Subcutaneous abdominal adipose tissue (tissue), 5 donors: Measurements from ENCODE around the gene PPP1R3G.
A peak's percentile ranks its signal among the peaks of the same experiment; 100 is the strongest.

Experiments used
- H3K27ac ChIP-seq: one replicate; pipeline ENCODE4 v1.7.0; 2013; ENCODE audit warnings: low read depth, mild to moderate bottlenecking, inconsistent platforms, low read length, moderate library complexity
- H3K27me3 ChIP-seq, 5 donors: one replicate each; pipeline ENCODE4 v1.7.0; 2013; ENCODE audit warnings: low read length in 5 of 5, inconsistent platforms in 1 of 5; ENCODE audit not compliant: control insufficient read depth in 5 of 5, insufficient read depth in 4 of 5
- H3K36me3 ChIP-seq, 5 donors: one replicate each; pipeline ENCODE4 v1.7.0; 2013; ENCODE audit warnings: low read length in 5 of 5; ENCODE audit not compliant: control insufficient read depth in 5 of 5, insufficient read depth in 5 of 5
- H3K4me1 ChIP-seq, 5 donors: one replicate each; pipeline ENCODE4 v1.7.0; 2013; ENCODE audit warnings: low read length in 5 of 5, mild to moderate bottlenecking in 3 of 5, moderate library complexity in 1 of 5; ENCODE audit not compliant: control insufficient read depth in 5 of 5, insufficient read depth in 5 of 5
- H3K4me3 ChIP-seq, 5 donors: one replicate each; pipeline ENCODE4 v1.7.0; 2013; ENCODE audit warnings: low read length in 5 of 5, low read depth in 1 of 5
- H3K9ac ChIP-seq, 5 donors: one replicate each; pipeline ENCODE4 v1.7.0; 2013; ENCODE audit warnings: low read length in 5 of 5, mild to moderate bottlenecking in 4 of 5, moderate library complexity in 3 of 5
- H3K9me3 ChIP-seq, 5 donors: one replicate each; pipeline ENCODE4 v1.7.0; 2013; ENCODE audit warnings: low read length in 5 of 5; ENCODE audit not compliant: control insufficient read depth in 5 of 5
- donor health status: healthy.
- donor health status: healthy.
- donor health status: healthy.
- donor health status: healthy.
- donor health status: healthy.

PPP1R3G gene

DNA sequence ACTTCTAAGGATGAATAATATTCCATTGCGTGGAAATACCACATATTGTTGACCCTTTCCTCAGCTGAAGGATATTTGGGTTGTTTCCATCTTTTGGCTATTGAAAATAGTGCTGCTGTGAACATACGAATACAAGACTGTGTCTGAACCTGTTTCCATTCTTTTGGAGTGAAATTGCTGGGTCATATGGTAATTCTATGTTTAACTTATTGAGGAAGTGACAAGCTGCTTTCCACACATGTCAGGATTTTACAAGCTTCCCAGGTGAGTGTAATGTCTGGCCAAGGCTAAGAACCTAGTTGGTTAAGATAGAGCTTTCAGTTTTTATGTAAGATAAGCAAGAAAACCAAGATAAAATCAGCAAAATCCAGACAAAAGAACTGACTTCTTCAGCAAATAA is 48.8 kb downstream of the PPP1R3G start:
- Histone ChIP-seq H3K27ac (peak overlapping the region; percentile 85), H3K4me1 (peaks cover 8 to 40% (median 32%) of the 10 kb centered on the region in 5 donors), H3K4me3 (no peak overlapping the region), H3K9me3 (no peaks in the 10 kb centered on the region), H3K27me3 (no peaks in the 10 kb centered on the region), H3K36me3 (no peaks in the 10 kb centered on the region), H3K9ac (no peak overlapping the region)

GRCh38 chr6:5135788-5136376 is 50.7 kb downstream of the PPP1R3G start:
- Histone ChIP-seq H3K9ac (no peak overlapping the region), H3K27ac (no peak overlapping the region), H3K4me3 (no peak overlapping the region), H3K4me1 (peaks cover 6 to 25% (median 18%) of the 10 kb centered on the region in 5 donors), H3K27me3 (no peaks in the 10 kb centered on the region), H3K36me3 (no peaks in the 10 kb centered on the region), H3K9me3 (no peaks in the 10 kb centered on the region)

DNA sequence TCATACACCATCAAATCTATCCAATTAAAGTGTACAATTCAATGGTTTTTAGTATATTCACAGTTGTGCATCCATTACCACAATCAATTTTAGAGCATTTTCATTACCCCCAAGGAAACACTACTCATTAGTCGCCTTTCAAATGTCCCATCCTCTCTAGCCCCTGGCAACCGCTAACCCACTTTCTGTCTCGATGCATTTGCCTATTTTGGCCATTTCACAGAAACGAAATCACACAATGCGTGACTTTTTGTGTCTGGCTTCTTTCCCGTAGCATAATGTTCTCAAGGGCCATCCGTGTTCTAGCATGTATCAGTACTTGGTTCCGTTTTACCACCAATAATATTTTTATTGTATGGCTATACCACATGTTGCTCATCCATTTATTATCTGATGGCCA is 51.7 kb downstream of the PPP1R3G start:
- H3K36me3 ChIP-seq = no peaks in the 10 kb centered on the region
- H3K4me1 ChIP-seq = peaks cover 6 to 21% (median 16%) of the 10 kb centered on the region in 5 donors
- H3K27ac ChIP-seq = no peak overlapping the region
- H3K9me3 ChIP-seq = no peaks in the 10 kb centered on the region
- H3K27me3 ChIP-seq = no peaks in the 10 kb centered on the region
- no peak overlapping the region for H3K9ac ChIP-seq
- H3K4me3 ChIP-seq = no peak overlapping the region
